Measurements from ENCODE around the gene MTMR11. TPM values are rescaled to one million over a fixed set of nuclear protein-coding genes. Genes with fewer than 3 reads are reported as not detected.

Gene MTMR11
- polyA plus RNA-seq, 3 donors from 2014 or later: 0.17 to 4.8 (median 1.7) TPM

DNA sequence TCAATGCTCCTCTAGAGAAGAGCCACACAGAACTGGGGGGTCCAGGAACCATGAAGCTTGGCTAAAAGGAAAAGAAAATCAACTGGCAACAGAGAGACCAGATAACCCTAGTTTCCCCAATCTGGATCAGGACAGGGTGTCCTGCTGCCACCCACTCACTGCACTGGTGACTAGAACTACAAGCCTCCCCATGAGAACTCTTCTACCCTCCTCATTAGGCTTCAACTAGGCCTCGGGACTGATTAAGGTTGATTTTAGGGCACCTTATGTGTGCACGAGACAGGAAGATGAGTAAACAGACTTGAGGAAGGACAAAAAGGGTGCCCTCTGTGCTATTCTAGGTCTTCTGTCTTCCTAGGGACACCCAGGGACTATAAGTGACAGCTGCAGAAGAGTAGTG lies 6.8 kb downstream of the MTMR11 start:
- H3K27ac Mint-ChIP-seq: peak overlapping the region in 4 of 6 donors; percentile 13 to 100 (median 60)
- H3K27me3 Mint-ChIP-seq (ENCODE audit: low read depth in 3 of 3): peaks cover 3 to 20% (median 10%) of the 10 kb centered on the region in 3 donors
- peaks cover 0 to 2% (median 0%) of the 10 kb centered on the region in 6 donors for H3K9me3 Mint-ChIP-seq
- DNase-seq: no peak
- no peak overlapping the region for H3K4me3 Mint-ChIP-seq
- peaks cover 37 to 46% of the 10 kb centered on the region in 2 donors for H3K4me1 Mint-ChIP-seq
- peaks cover 7 to 15% (median 11%) of the 10 kb centered on the region in 3 donors for H3K36me3 Mint-ChIP-seq

DNA sequence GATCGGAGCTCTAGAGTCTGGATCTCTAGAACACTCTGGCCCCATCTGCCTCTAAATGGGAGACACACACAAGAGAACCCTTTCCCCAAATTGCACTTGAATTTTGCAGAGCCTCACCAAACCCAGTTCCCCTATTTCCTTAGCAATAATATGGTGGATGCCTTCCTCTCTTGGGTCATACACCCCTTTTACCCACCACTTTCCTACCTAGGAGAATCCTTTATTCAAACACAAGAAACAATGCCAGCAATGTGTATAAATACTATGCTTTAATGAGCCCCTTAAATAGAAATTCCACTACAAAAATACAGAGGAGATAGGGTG lies 8.3 kb downstream of the MTMR11 start:
- Mint-ChIP-seq H3K4me1 (peaks cover 43 to 59% of the 10 kb centered on the region in 2 donors), H3K9me3 (peaks cover 0 to 2% (median 0%) of the 10 kb centered on the region in 6 donors), H3K4me3 (peak overlapping the region; percentile 93 to 97 (median 96)), H3K27me3 (ENCODE audit: low read depth in 3 of 3) (peaks cover 3 to 20% (median 8%) of the 10 kb centered on the region in 3 donors), H3K27ac (peak overlapping the region; percentile 94 to 100 (median 98)), H3K36me3 (peaks cover 20 to 29% (median 23%) of the 10 kb centered on the region in 3 donors)
- no peak for DNase-seq

DNA sequence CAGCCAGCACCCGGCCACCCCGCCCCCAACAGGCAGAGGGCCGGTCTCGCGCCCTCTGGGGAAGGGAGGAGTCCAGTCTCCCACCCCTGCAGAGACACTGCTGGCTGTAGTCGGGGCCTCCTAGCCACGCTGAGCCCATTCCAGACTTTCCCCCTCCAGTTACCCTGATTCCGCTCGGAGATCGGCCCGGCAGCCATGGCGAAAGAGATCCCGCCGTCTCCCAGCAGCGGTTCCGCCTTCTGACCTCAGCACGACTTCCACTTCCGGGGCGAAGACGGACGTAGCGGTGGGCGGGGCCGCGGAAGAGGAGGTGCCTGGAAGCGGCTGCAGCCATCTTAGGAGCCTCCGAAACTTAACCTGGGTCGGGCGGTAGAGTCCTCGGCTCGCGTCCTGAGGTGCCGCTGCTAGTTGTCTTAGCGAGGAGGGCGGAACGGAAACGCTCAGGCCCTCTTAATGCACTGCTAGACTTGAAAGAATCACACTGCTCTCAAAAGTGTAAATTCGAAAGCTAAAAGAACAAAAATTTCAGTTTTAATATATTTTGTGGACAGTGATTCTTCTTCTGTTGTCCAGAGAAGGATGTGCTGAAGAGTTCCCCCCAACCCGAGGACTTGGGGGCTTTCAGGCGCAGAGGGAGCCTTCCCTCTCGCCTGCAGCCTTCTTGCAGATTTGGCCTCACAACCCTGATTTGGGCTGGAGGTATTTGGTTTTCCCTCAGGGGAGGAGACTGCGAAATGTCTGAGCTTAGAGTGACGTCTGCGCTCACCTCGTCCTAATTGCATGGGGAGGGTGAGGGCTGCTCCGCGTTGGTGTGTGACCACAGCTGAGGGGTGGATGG lies 8.9 kb downstream of the MTMR11 start, which contains the start of gene SF3B4:
TSS of gene SF3B4 (minus strand) at position 241 of the 838 bp plus-strand sequence. CDS start at position 197, 44 bp downstream.
- H3K27ac Mint-ChIP-seq: peak within 1 kb of the TSS; percentile 94 to 100 (median 98)
- DNase-seq: peak; percentile 93 to 94 (median 94)

DNA sequence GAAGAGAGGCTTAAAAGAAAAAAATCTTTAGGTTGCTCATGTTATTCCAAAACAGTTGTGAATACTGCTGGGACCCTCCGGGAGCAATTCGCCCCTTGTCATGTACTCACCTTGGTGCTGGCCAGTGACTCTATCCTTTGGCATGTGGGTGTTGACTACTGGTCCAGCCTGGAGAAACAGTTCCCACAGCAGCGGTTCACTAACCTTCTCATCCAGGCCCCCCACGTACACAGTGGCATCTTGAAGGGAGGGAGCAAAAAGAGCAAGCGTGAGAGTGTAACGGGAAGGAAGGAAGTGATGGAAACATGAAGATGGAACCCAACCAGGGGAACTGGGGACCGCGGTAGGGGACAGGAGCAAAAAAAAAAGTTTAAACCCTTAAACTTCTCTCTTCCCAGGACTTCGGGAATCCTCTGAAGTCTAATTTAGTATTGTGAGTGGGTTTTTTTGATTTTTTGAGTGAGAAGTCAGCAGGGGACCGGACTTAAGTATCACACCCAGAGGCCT lies 9.6 kb downstream of the MTMR11 start:
- H3K27ac Mint-ChIP-seq: peak overlapping the region; percentile 94 to 100 (median 98)
- H3K27me3 Mint-ChIP-seq (ENCODE audit: low read depth in 3 of 3): peaks cover 0 to 20% (median 7%) of the 10 kb centered on the region in 3 donors
- peaks cover 0 to 2% (median 0%) of the 10 kb centered on the region in 6 donors for H3K9me3 Mint-ChIP-seq
- peaks cover 43 to 59% of the 10 kb centered on the region in 2 donors for H3K4me1 Mint-ChIP-seq
- DNase-seq: no peak
- peaks cover 24 to 38% (median 29%) of the 10 kb centered on the region in 3 donors for H3K36me3 Mint-ChIP-seq
- peak overlapping the region; percentile 93 to 97 (median 96) for H3K4me3 Mint-ChIP-seq

More for the DNA sequence above, 8.9 kb downstream of the MTMR11 start, which contains the start of gene SF3B4:
- Mint-ChIP-seq H3K27me3 (ENCODE audit: low read depth in 3 of 3) (peaks cover 3 to 20% (median 8%) of the 10 kb centered on the region in 3 donors), H3K36me3 (peaks cover 24 to 34% (median 29%) of the 10 kb centered on the region in 3 donors), H3K4me3 (peak within 1 kb of the TSS; percentile 93 to 97 (median 96)), H3K9me3 (peaks cover 0 to 2% (median 0%) of the 10 kb centered on the region in 6 donors), H3K4me1 (peaks cover 43 to 59% of the 10 kb centered on the region in 2 donors)

DNA sequence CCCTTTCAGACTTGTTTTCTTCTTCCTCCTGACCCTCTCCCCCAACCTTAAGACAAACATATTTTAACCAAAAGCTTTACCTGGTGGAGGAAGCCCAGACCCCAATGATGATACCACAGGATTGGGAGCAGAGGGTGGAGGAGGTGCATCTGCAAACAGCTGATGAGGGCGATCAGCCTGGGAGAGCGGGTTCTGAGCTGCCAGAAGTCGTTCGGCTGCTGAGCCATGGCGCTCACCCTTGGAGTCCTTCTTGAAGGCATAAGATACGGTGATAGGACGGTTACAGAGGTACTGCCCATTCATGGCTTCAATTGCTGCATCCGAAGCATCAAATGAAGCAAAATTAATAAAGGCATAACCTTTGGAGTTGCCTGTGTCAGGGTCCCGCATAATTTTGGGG lies 10.4 kb downstream of the MTMR11 start:
- Mint-ChIP-seq H3K36me3 (peaks cover 28 to 42% (median 36%) of the 10 kb centered on the region in 3 donors), H3K4me3 (peak overlapping the region; percentile 56 to 97 (median 67)), H3K27me3 (ENCODE audit: low read depth in 3 of 3) (peaks cover 0 to 20% (median 5%) of the 10 kb centered on the region in 3 donors), H3K9me3 (no peaks in the 10 kb centered on the region), H3K27ac (peak overlapping the region; percentile 24 to 95 (median 40)), H3K4me1 (peaks cover 43 to 59% of the 10 kb centered on the region in 2 donors)
- no peak for DNase-seq

DNA sequence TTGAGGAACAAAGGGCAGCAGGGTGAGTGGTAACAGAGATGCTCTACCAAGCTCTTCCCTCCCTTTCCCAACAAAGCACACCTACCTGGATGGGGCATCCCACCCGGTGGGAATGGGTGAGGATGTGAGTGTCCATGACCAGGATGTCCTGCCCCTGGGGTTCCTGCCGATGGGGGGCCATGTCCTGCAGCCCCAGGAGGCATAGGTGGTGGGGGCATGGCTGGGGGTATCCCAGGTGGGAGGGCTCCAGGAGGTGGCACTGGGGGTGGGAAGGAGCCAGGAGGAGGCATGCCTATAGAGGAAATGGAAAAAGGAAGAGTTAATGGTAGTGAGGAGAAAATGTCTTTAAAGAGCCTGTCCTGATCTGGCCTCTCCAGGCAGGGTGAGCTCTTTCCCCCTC lies 10.9 kb downstream of the MTMR11 start:
- Mint-ChIP-seq H3K36me3 (peaks cover 28 to 42% (median 37%) of the 10 kb centered on the region in 3 donors), H3K27me3 (ENCODE audit: low read depth in 3 of 3) (peaks cover 0 to 20% (median 5%) of the 10 kb centered on the region in 3 donors), H3K9me3 (no peaks in the 10 kb centered on the region), H3K4me3 (peak overlapping the region; percentile 56 to 97 (median 78)), H3K27ac (peak overlapping the region in 5 of 6 donors; percentile 39 to 80 (median 45)), H3K4me1 (peaks cover 43 to 59% of the 10 kb centered on the region in 2 donors)
- DNase-seq: no peak

DNA sequence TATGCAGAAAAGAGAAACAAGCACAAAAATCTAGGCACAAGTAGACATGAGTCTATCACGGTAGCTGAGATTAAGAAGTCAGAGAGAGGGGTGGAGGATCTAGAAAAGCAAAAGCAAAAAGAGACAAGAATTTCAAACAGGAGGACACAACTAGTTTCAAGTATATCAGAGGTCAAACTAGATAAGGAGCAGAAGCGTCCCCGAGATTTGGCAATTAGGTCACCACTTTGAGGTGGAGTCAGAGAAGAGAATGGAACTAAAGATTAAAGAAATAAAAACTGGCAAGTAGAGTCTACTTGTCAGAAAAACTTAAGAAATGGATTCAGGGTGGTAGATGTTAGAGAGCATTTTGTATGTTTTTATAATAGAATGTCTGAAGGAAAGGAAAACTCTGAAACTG lies 11.3 kb downstream of the MTMR11 start:
- Mint-ChIP-seq H3K9me3 (no peaks in the 10 kb centered on the region), H3K4me1 (peaks cover 43 to 59% of the 10 kb centered on the region in 2 donors), H3K36me3 (peaks cover 28 to 42% (median 39%) of the 10 kb centered on the region in 3 donors), H3K4me3 (peak overlapping the region; percentile 42 to 96 (median 56)), H3K27ac (peak overlapping the region in 4 of 6 donors; percentile 34 to 57 (median 45)), H3K27me3 (ENCODE audit: low read depth in 3 of 3) (peaks cover 0 to 19% (median 5%) of the 10 kb centered on the region in 3 donors)
- no peak for DNase-seq

DNA sequence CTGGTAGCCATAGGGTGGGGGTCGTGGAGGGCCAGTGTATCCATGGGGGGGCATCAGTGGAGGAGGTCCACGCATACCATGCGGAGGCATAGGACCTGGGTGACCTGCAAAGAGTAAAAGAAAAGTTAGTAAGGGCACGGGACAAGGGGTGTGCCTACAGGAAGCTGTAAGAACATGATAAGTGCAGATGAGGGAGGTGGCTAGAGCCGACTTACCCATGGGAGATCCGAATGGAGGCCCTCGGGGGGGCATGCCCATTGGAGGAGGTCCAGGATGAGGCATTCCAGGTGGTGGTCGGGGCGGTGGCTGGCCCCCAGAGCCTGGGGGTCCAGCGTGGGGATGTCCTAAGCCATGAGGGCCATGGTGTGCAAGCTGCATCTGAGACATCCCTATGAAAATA lies 13.1 kb downstream of the MTMR11 start:
- H3K4me1 Mint-ChIP-seq: peaks cover 36 to 50% of the 10 kb centered on the region in 2 donors
- DNase-seq: no peak
- peak overlapping the region in 3 of 6 donors; percentile 1 to 57 (median 26) for H3K27ac Mint-ChIP-seq
- peaks cover 28 to 42% (median 39%) of the 10 kb centered on the region in 3 donors for H3K36me3 Mint-ChIP-seq
- H3K27me3 Mint-ChIP-seq (ENCODE audit: low read depth in 3 of 3): peaks cover 3 to 17% (median 6%) of the 10 kb centered on the region in 3 donors
- H3K4me3 Mint-ChIP-seq: no peak overlapping the region
- H3K9me3 Mint-ChIP-seq: no peaks in the 10 kb centered on the region

DNA sequence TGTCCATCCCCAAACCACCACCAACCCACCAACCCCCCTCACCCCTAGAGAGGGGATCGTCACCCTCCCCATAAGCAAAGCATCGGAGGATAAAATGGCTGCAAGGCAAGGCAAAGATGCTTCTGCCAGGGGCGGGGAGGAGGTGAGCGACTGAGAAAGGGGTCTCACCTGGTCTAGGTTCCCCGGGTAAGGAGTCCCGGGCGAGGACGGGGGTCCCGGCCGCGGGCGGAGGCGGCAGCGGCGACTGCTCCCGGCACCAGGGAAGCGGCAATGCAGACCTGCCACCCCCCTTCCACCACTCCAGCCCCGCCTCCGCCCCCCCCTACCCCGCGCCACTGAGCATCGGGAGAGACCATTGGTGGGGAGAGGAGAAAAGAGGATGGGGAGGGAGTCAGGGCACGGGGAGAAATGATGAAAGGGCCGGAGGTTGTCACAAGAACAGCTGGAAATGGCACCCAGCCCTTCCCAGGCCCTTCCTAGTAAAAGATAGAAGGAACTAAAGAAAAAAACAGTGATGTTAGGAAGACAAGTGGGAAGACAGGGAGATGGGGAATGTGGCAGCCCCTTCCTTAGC lies 19.0 kb downstream of the MTMR11 start, which contains the start of gene SV2A:
TSS of gene SV2A (minus strand) at position 274 of the 574 bp plus-strand sequence. CDS start 4,004 bp downstream, outside the sequence.
- no peaks in the 10 kb centered on the region for H3K9me3 Mint-ChIP-seq
- peak within 1 kb of the TSS; percentile 47 to 78 (median 76) for H3K4me3 Mint-ChIP-seq
- H3K4me1 Mint-ChIP-seq: peaks cover 12 to 14% of the 10 kb centered on the region in 2 donors

DNA sequence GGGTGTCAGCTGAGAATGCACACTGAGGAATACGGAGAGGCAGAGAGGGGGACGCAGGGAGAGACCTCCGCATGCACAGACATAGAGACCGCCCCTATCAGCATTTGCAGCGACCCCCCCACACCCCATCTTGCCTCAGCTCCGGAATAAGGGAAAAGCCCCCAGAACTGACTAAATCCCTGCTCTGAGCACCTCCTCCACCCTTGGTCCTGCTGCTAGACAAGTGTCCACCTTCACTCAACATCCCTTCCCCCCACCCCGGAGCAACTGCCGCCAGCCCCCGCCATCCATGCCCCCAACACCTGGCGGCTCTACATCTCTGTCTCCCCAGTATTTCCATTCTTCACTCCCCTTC lies 19.8 kb downstream of the MTMR11 start:
- Mint-ChIP-seq H3K4me1 (peaks cover 12 to 14% of the 10 kb centered on the region in 2 donors), H3K27me3 (ENCODE audit: low read depth in 3 of 3) (peaks cover 7 to 24% (median 12%) of the 10 kb centered on the region in 3 donors), H3K27ac (no peak overlapping the region), H3K4me3 (peak overlapping the region in 4 of 5 donors; percentile 47 to 76 (median 59)), H3K9me3 (no peaks in the 10 kb centered on the region), H3K36me3 (peaks cover 4 to 8% (median 4%) of the 10 kb centered on the region in 3 donors)
- no peak for DNase-seq

More for the DNA sequence above, 19.0 kb downstream of the MTMR11 start, which contains the start of gene SV2A:
- no peak for DNase-seq
- no peak within 1 kb of the TSS for H3K27ac Mint-ChIP-seq
- H3K36me3 Mint-ChIP-seq: peaks cover 4 to 10% (median 8%) of the 10 kb centered on the region in 3 donors
- H3K27me3 Mint-ChIP-seq (ENCODE audit: low read depth in 3 of 3): peaks cover 7 to 22% (median 12%) of the 10 kb centered on the region in 3 donors

DNA sequence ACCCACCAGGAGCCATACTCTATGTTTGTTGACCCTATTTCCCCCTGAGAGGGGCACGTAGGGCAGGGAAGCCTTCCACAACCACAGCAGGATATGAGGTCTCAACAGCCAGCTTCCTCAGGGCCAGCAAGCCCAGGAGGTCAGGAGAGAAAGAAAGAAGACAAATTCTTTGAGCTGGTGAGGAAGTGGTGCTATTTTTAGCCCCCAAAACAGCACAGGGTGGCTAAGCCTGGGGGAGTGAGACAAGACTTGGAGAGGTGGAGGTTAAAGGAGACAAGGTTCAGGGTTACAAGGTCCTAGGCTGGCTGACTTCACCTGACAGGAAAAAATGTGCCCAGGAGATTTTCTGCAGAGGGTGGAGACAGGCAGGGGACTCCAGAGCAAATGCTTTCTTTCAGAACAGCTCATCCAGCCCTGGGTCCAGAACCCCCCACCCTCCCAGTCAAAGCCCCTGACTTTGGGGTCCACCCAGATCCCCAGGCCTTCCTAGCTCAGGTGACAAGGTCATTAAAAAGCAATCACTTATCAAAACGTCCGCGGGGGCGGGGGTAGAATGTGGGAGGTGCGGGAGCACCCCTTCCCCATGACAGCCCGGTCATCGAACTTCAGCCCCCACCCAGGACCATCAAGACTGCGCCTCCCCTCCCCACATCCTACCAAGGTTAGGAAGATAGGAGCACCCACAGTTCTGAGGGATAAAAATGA lies 20.3 kb downstream of the MTMR11 start:
- peak overlapping the region in 1 of 6 donors; percentile 34 for H3K27ac Mint-ChIP-seq
- DNase-seq: no peak
- H3K9me3 Mint-ChIP-seq: no peaks in the 10 kb centered on the region
- H3K36me3 Mint-ChIP-seq: peaks cover 0 to 3% (median 0%) of the 10 kb centered on the region in 3 donors
- peak overlapping the region in 4 of 5 donors; percentile 26 to 69 (median 48) for H3K4me3 Mint-ChIP-seq
- peaks cover 8 to 24% (median 12%) of the 10 kb centered on the region in 3 donors for H3K27me3 Mint-ChIP-seq (ENCODE audit: low read depth in 3 of 3)
- H3K4me1 Mint-ChIP-seq: peaks cover 12 to 14% of the 10 kb centered on the region in 2 donors

DNA sequence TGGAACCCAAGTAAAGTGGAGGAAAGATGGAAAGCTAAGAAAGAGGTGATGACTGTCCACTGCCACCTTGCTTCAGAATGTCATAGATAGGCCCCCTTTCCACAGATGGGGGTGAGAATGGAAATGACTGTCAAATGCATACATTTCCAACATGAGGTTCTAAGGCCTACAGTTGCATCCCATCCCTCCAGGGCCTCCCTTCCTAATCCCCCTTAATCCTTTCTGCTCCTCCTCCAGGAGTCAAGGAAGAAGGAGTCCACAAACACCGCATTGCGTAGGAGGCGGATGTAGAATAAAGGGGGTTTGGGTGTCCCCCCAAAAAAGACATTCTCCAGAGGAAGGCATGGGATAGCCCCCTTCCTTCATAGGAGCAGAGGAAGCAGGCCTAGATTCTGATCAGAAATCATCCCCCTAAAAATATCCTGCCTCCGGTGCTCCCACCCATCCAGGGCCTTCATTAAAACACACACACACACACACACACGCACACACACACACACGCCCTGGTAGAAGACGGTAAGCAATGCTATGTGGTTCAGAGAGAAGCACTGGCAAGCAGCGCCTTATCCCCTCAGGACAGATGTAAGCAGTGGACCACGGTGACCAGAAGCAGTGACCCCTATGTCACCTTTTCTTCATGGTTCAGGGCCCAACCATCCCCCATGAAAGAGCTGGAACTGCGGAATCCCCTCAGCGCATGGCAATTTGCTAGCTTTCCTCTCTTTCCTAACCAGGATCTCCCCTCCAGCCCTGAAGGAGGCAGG lies 21.1 kb downstream of the MTMR11 start:
- no peak for DNase-seq
- peaks cover 12 to 24% (median 12%) of the 10 kb centered on the region in 3 donors for H3K27me3 Mint-ChIP-seq (ENCODE audit: low read depth in 3 of 3)
- peaks cover 12 to 14% of the 10 kb centered on the region in 2 donors for H3K4me1 Mint-ChIP-seq
- H3K27ac Mint-ChIP-seq: no peak overlapping the region
- peaks cover 0 to under 1% (median 0%) of the 10 kb centered on the region in 3 donors for H3K36me3 Mint-ChIP-seq
- peak overlapping the region in 3 of 5 donors; percentile 24 to 28 (median 26) for H3K4me3 Mint-ChIP-seq
- H3K9me3 Mint-ChIP-seq: no peaks in the 10 kb centered on the region
